ENCODE data around the gene ABCA1. TPM values are rescaled to one million over a fixed set of nuclear protein-coding genes. Genes with fewer than 3 reads are reported as not detected.

Gene ABCA1
- total and polyA plus RNA-seq, 2 of the 13 experiments (the other 11 are each of a cell fraction or from before 2014, with no cell fraction given): 26.8 to 63.8 TPM

DNA sequence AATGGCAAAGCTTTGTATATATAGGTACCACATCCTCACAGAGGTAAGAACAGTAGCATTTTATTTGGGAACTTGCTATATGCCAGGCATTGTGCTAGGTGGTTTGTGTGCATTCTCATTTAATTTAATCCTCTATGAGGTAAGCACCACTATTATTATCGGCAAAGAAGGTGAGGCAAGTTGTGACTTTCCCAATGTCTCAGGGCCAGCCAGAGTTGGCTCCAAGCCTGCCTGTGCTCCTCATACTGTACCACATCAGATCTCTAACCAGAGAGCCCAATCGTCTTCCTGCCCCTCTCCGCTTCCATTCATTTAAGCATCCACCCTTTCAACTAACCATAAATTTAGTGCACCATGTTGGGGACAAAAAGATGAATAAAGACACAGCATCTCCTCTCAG, 108.9 kb downstream of the ABCA1 start:
- H3K27ac ChIP-seq (ENCODE audit: extremely low read length, insufficient read depth, low read length): no peak overlapping the region
- H3K9me3 ChIP-seq (ENCODE audit: low read length): no peaks in the 10 kb centered on the region
- H3K27me3 ChIP-seq (ENCODE audit: control insufficient read depth in 1 of 2, insufficient read depth in 2 of 2, low read length in 2 of 2): no peaks in the 10 kb centered on the region
- no peak overlapping the region for H2AFZ ChIP-seq (ENCODE audit: low read length)
- ATAC-seq (no peak), DNase-seq (ENCODE audit: low spot score) (no peak), FAIRE-seq (no peak)
- 98% methylated on average over 3 of the region's 3 CpGs for WGBS (ENCODE audit: low lambda C conversion rate)
- TF ChIP-seq, protein P1, sequence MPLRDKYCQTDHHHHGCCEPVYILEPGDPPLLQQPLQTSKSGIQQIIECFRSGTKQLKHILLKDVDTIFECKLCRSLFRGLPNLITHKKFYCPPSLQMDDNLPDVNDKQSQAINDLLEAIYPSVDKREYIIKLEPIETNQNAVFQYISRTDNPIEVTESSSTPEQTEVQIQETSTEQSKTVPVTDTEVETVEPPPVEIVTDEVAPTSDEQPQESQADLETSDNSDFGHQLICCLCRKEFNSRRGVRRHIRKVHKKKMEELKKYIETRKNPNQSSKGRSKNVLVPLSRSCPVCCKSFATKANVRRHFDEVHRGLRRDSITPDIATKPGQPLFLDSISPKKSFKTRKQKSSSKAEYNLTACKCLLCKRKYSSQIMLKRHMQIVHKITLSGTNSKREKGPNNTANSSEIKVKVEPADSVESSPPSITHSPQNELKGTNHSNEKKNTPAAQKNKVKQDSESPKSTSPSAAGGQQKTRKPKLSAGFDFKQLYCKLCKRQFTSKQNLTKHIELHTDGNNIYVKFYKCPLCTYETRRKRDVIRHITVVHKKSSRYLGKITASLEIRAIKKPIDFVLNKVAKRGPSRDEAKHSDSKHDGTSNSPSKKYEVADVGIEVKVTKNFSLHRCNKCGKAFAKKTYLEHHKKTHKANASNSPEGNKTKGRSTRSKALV (CRISPR knock-in tag; IDR thresholded peaks at IDR 0.05): no peak
- TF ChIP-seq, protein P2, sequence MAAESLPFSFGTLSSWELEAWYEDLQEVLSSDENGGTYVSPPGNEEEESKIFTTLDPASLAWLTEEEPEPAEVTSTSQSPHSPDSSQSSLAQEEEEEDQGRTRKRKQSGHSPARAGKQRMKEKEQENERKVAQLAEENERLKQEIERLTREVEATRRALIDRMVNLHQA (CRISPR knock-in tag; IDR thresholded peaks at IDR 0.05): no peak
- TF ChIP-seq, protein P3, sequence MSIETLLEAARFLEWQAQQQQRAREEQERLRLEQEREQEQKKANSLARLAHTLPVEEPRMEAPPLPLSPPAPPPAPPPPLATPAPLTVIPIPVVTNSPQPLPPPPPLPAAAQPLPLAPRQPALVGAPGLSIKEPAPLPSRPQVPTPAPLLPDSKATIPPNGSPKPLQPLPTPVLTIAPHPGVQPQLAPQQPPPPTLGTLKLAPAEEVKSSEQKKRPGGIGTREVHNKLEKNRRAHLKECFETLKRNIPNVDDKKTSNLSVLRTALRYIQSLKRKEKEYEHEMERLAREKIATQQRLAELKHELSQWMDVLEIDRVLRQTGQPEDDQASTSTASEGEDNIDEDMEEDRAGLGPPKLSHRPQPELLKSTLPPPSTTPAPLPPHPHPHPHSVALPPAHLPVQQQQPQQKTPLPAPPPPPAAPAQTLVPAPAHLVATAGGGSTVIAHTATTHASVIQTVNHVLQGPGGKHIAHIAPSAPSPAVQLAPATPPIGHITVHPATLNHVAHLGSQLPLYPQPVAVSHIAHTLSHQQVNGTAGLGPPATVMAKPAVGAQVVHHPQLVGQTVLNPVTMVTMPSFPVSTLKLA (IDR thresholded peaks at IDR 0.05): no peak
- TF ChIP-seq JUN (CRISPR knock-in tag; IDR thresholded peaks at IDR 0.05) (no peak), SALL1 (CRISPR knock-in tag; IDR thresholded peaks at IDR 0.05) (no peak), MZF1 (CRISPR knock-in tag; IDR thresholded peaks at IDR 0.05; ENCODE audit: borderline replicate concordance) (no peak), MYNN (CRISPR knock-in tag; IDR thresholded peaks at IDR 0.05; ENCODE audit: low read depth) (no peak), PPARG (CRISPR knock-in tag; conservative IDR thresholded peaks at IDR 0.05) (no peak), KLF11 (CRISPR knock-in tag; IDR thresholded peaks at IDR 0.05) (no peak), FOSL2 (CRISPR knock-in tag; IDR thresholded peaks at IDR 0.05) (no peak)
- no peak overlapping the region for H3K4me2 ChIP-seq (ENCODE audit: low read depth, low read length)
- H4K20me1 ChIP-seq (ENCODE audit: insufficient read depth, low read length): no peaks in the 10 kb centered on the region
- H3K9ac ChIP-seq (ENCODE audit: insufficient read depth, low read depth, low read length): no peak overlapping the region
- no peaks in the 10 kb centered on the region for H3K4me1 ChIP-seq (ENCODE audit: insufficient read depth, low read length)
- H3K79me2 ChIP-seq (ENCODE audit: insufficient read depth, low read length): no peaks in the 10 kb centered on the region
- H3K4me3 ChIP-seq (replicated peaks in 1 of 3; ENCODE audit: insufficient read depth in 1 of 3, low read depth in 2 of 3, low read length in 3 of 3): no peak overlapping the region
- intact Hi-C loops (cut with micrococcal nuclease; ENCODE audit: unreplicated experiment) (no loop called here), in situ Hi-C loops (cut with HindIII; ENCODE audit: extremely low pct_ligation_motif_present, low pct_unique_long_range_greater_than_20kb) (no loop called here)
- ChIA-PET POLR2A (no interaction called here), CTCF (ENCODE audit: low intra/inter-chr PET ratio, low total read pairs) (no interaction called here)
- no TSS peak for BruUV-seq (replicated peaks)
- H3K36me3 ChIP-seq (replicated peaks in 1 of 2; ENCODE audit: control insufficient read depth in 1 of 2, insufficient read depth in 2 of 2, low read length in 2 of 2): peaks cover 74 to 92% of the 10 kb centered on the region in 2 experiments
